ENCODE results near the gene MAD1L1. TPM values are rescaled to one million over a fixed set of nuclear protein-coding genes. Genes with fewer than 3 reads are reported as not detected.

MAD1L1 gene
- total and polyA plus RNA-seq, 5 donors from 2014 or later: 225 to 380 (median 300) TPM

DNA sequence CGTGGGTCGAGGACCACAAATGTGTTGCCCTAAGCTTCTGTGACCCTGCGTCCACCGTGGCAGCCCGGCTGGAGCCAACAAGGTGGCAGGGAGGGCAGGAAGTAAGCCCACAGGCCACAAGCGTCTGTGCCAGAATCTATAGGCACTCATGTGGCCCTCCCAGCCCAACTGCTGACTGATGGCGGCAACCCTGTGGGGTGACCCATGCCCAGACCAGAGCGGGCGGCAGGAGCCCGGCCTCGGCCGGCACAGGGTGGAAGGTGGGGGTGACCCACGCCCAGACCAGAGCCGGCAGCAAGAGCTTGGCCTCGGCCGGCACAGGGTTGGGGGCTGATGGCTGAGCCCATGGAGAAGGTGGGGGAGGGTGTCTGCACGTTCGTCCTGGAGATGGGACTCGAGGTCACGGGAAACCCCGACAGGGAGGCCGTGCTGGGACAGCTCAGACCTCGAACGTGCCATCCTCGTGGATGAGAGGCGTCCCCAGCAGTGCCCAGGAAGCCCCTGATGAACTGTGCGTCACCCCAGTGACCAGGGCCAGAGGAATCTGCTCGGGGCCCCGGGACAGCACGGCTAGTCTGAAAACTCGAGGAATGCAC lies 381.7 kb downstream of the MAD1L1 start:
- H3K9me3 Mint-ChIP-seq: no peaks in the 10 kb centered on the region
- Histone ChIP-seq H3K4me1 (ENCODE audit: control insufficient read depth, insufficient read depth, low read length, poor library complexity, severe bottlenecking) (peaks cover 12% of the 10 kb centered on the region), H3K36me3 (ENCODE audit: control insufficient read depth, insufficient read depth, low read length) (peaks cover 11% of the 10 kb centered on the region), H3K27me3 (ENCODE audit: control insufficient read depth, insufficient read depth, low read length) (no peaks in the 10 kb centered on the region), H3K9me3 (ENCODE audit: control insufficient read depth in 2 of 2, low read length in 2 of 2) (no peaks in the 10 kb centered on the region), H3K27ac (ENCODE audit: insufficient read depth, low read length, poor library complexity, severe bottlenecking) (no peak overlapping the region), H3K4me3 (ENCODE audit: low read depth, low read length) (no peak overlapping the region)
- no peak for DNase-seq
- peaks cover 0 to 17% (median 5%) of the 10 kb centered on the region in 4 donors for H3K4me1 Mint-ChIP-seq
- ATAC-seq (ENCODE audit: low read depth in 2 of 2): no peak
- H3K27ac Mint-ChIP-seq: no peak overlapping the region
- peak overlapping the region in 1 of 4 donors; percentile 62 for H3K4me3 Mint-ChIP-seq
- H3K27me3 Mint-ChIP-seq: no peaks in the 10 kb centered on the region
- peaks cover 9% of the 10 kb centered on the region for H3K36me3 Mint-ChIP-seq

DNA sequence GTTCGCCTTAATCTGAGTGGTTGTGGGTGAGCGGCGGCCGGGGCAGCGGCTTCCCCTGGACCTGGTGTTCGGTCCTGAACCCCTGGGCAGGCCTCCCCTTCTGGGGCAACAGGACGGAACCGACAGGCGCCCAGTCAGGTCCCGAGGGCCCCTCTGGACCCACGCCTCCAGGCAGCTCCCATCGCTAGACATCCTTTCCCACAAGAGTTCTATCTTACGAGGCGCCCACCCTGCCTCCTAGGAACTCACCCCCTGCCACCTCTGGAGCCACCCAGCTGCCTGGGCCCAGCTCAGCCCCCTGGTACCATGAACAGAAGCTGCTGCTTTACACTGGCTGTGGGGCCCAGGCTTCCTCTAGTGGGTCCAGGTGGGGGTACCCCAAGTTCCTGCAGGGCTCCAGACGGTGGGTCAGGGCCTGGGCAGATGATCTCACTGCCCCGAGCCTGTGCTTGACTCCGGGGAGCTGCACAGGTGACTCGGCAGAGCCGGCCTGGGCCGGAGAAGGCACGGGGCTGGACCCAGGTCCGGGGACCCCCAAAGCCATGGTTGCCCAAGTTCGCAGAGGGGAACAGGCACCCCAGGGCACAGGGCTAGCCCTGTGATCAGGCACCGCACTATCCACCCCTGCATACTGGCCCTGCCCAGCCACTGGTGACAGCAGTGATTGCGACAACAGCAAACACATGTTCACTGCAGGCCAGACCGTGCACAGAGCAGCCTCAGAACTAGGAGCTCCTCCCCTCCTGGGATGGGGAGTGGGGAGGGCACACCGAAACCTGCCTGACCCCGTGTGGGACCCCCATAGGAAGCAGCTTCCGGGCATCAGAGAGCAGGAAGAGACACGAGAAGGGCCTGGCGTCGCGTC lies 382.4 kb downstream of the MAD1L1 start:
- DNase-seq (no peak), ATAC-seq (ENCODE audit: low read depth in 2 of 2) (no peak)
- H3K4me3 Mint-ChIP-seq: no peak overlapping the region
- H3K36me3 ChIP-seq (ENCODE audit: control insufficient read depth, insufficient read depth, low read length): peaks cover 17% of the 10 kb centered on the region
- H3K36me3 Mint-ChIP-seq: peaks cover 11% of the 10 kb centered on the region
- H3K27me3 ChIP-seq (ENCODE audit: control insufficient read depth, insufficient read depth, low read length): no peaks in the 10 kb centered on the region
- no peak overlapping the region for H3K27ac ChIP-seq (ENCODE audit: insufficient read depth, low read length, poor library complexity, severe bottlenecking)
- H3K27me3 Mint-ChIP-seq: no peaks in the 10 kb centered on the region
- no peak overlapping the region for H3K27ac Mint-ChIP-seq
- H3K4me1 ChIP-seq (ENCODE audit: control insufficient read depth, insufficient read depth, low read length, poor library complexity, severe bottlenecking): peaks cover 8% of the 10 kb centered on the region
- no peaks in the 10 kb centered on the region for H3K9me3 ChIP-seq (ENCODE audit: control insufficient read depth in 2 of 2, low read length in 2 of 2)
- peaks cover 0 to 13% (median 7%) of the 10 kb centered on the region in 4 donors for H3K4me1 Mint-ChIP-seq
- H3K9me3 Mint-ChIP-seq: no peaks in the 10 kb centered on the region
- no peak overlapping the region for H3K4me3 ChIP-seq (ENCODE audit: low read depth, low read length)

DNA sequence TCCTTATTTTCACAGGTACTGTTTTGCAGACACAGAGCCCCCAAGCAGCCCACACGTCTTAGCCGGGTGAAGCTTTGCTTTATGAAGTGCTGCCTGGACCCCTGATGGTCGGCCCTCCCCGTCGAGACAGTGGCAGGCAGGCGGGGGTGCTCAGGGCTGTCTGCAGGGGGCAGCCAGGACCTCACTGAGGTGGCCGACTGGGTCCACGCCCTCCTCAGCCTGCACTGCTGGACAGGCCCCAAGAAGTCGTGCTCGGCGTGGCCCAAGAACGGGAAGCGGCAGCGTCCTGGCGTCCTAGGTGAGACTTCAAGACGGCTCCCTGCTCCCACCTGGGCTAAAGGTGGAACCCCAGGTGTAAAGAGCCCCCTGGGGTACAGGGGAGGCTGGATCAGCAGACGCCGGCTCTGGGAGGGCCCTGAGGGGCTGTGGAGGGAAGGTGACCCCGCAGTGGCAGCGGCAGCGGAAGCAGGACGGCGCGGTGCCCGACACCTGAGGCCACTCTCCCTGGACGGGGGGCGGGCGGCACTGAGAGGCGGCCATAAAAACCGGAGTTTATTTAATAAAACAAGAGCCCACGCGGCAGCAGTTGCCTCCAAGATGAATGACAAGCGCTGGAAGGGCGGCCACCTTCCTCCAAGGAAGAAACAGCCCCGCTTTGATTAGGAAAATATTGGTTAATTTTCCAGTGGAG lies 383.2 kb downstream of the MAD1L1 start:
- peaks cover 11% of the 10 kb centered on the region for H3K36me3 Mint-ChIP-seq
- H3K4me3 Mint-ChIP-seq: no peak overlapping the region
- DNase-seq: no peak
- peaks cover 20% of the 10 kb centered on the region for H3K36me3 ChIP-seq (ENCODE audit: control insufficient read depth, insufficient read depth, low read length)
- ATAC-seq (ENCODE audit: low read depth in 2 of 2): no peak
- H3K27me3 ChIP-seq (ENCODE audit: control insufficient read depth, insufficient read depth, low read length): no peaks in the 10 kb centered on the region
- no peaks in the 10 kb centered on the region for H3K9me3 Mint-ChIP-seq
- no peaks in the 10 kb centered on the region for H3K27me3 Mint-ChIP-seq
- H3K9me3 ChIP-seq (ENCODE audit: control insufficient read depth in 2 of 2, low read length in 2 of 2): no peaks in the 10 kb centered on the region
- H3K4me1 ChIP-seq (ENCODE audit: control insufficient read depth, insufficient read depth, low read length, poor library complexity, severe bottlenecking): no peaks in the 10 kb centered on the region
- peaks cover 0 to 13% (median 6%) of the 10 kb centered on the region in 4 donors for H3K4me1 Mint-ChIP-seq
- no peak overlapping the region for H3K27ac Mint-ChIP-seq
- H3K4me3 ChIP-seq (ENCODE audit: low read depth, low read length): no peak overlapping the region
- no peak overlapping the region for H3K27ac ChIP-seq (ENCODE audit: insufficient read depth, low read length, poor library complexity, severe bottlenecking)

DNA sequence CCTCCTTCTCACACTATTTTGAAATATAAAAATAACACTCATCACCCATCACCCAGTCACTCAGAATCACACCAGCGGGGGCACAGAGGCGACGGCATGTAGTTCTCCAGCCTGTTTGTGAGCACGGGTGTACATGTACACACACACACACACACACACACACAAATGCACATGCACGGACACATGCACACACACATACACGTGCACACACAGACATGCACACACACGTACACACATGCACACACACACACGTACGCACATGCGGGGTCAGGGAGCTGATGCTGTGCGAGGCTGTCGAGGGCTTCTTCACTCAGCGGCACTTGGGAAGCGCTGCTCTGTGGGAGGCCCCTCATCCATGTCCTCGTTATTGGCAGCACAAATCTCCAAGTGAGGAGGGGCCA lies 383.8 kb downstream of the MAD1L1 start:
- ATAC-seq (ENCODE audit: low read depth in 2 of 2) (no peak), DNase-seq (no peak)
- Histone ChIP-seq H3K9me3 (ENCODE audit: control insufficient read depth in 2 of 2, low read length in 2 of 2) (no peaks in the 10 kb centered on the region), H3K4me1 (ENCODE audit: control insufficient read depth, insufficient read depth, low read length, poor library complexity, severe bottlenecking) (no peaks in the 10 kb centered on the region), H3K4me3 (ENCODE audit: low read depth, low read length) (no peak overlapping the region), H3K27ac (ENCODE audit: insufficient read depth, low read length, poor library complexity, severe bottlenecking) (no peak overlapping the region), H3K36me3 (ENCODE audit: control insufficient read depth, insufficient read depth, low read length) (peaks cover 25% of the 10 kb centered on the region), H3K27me3 (ENCODE audit: control insufficient read depth, insufficient read depth, low read length) (no peaks in the 10 kb centered on the region)
- Mint-ChIP-seq H3K9me3 (no peaks in the 10 kb centered on the region), H3K4me3 (no peak overlapping the region), H3K4me1 (peaks cover 0 to 11% (median 5%) of the 10 kb centered on the region in 4 donors), H3K36me3 (peaks cover 11% of the 10 kb centered on the region), H3K27me3 (no peaks in the 10 kb centered on the region), H3K27ac (no peak overlapping the region)

GRCh38 chr7:1848013-1848640 lies 384.6 kb downstream of the MAD1L1 start:
- DNase-seq: no peak
- Histone ChIP-seq H3K27me3 (ENCODE audit: control insufficient read depth, insufficient read depth, low read length) (no peaks in the 10 kb centered on the region), H3K9me3 (ENCODE audit: control insufficient read depth in 2 of 2, low read length in 2 of 2) (no peaks in the 10 kb centered on the region), H3K27ac (ENCODE audit: insufficient read depth, low read length, poor library complexity, severe bottlenecking) (no peak overlapping the region), H3K36me3 (ENCODE audit: control insufficient read depth, insufficient read depth, low read length) (peaks cover 30% of the 10 kb centered on the region), H3K4me1 (ENCODE audit: control insufficient read depth, insufficient read depth, low read length, poor library complexity, severe bottlenecking) (no peaks in the 10 kb centered on the region), H3K4me3 (ENCODE audit: low read depth, low read length) (no peak overlapping the region)
- Mint-ChIP-seq H3K27me3 (no peaks in the 10 kb centered on the region), H3K27ac (peak overlapping the region in 1 of 3 donors; percentile 76), H3K36me3 (peaks cover 15% of the 10 kb centered on the region), H3K4me3 (no peak overlapping the region), H3K9me3 (no peaks in the 10 kb centered on the region), H3K4me1 (peaks cover 0 to 11% (median 4%) of the 10 kb centered on the region in 4 donors)
- ATAC-seq (ENCODE audit: low read depth in 2 of 2): no peak

- Mint-ChIP-seq H3K4me3 (no peak overlapping the region), H3K9me3 (no peaks in the 10 kb centered on the region), H3K4me1 (peaks cover 0 to 11% (median 4%) of the 10 kb centered on the region in 4 donors), H3K27me3 (no peaks in the 10 kb centered on the region), H3K27ac (no peak overlapping the region), H3K36me3 (peaks cover 16% of the 10 kb centered on the region)
- Histone ChIP-seq H3K9me3 (ENCODE audit: control insufficient read depth in 2 of 2, low read length in 2 of 2) (no peaks in the 10 kb centered on the region), H3K4me1 (ENCODE audit: control insufficient read depth, insufficient read depth, low read length, poor library complexity, severe bottlenecking) (no peaks in the 10 kb centered on the region), H3K4me3 (ENCODE audit: low read depth, low read length) (no peak overlapping the region), H3K36me3 (ENCODE audit: control insufficient read depth, insufficient read depth, low read length) (peaks cover 34% of the 10 kb centered on the region), H3K27me3 (ENCODE audit: control insufficient read depth, insufficient read depth, low read length) (no peaks in the 10 kb centered on the region), H3K27ac (ENCODE audit: insufficient read depth, low read length, poor library complexity, severe bottlenecking) (no peak overlapping the region)
- DNase-seq: no peak
- no peak for ATAC-seq (ENCODE audit: low read depth in 2 of 2)
Measured at GRCh38 chr7:1847260-1848001, 385.3 kb downstream of the MAD1L1 start.
